ENCODE measurements around the gene KLRC4. TPM values are rescaled to one million over a fixed set of nuclear protein-coding genes. Genes with fewer than 3 reads are reported as not detected.
"Not testable (repeated sequence)": the region's sequence is repeated elsewhere in the genome, so short reads cannot be mapped to it uniquely, and the experiment has no call there.

Gene KLRC4
- total and polyA plus RNA-seq, 7 donors: 0.23 TPM; not detected in 6

DNA sequence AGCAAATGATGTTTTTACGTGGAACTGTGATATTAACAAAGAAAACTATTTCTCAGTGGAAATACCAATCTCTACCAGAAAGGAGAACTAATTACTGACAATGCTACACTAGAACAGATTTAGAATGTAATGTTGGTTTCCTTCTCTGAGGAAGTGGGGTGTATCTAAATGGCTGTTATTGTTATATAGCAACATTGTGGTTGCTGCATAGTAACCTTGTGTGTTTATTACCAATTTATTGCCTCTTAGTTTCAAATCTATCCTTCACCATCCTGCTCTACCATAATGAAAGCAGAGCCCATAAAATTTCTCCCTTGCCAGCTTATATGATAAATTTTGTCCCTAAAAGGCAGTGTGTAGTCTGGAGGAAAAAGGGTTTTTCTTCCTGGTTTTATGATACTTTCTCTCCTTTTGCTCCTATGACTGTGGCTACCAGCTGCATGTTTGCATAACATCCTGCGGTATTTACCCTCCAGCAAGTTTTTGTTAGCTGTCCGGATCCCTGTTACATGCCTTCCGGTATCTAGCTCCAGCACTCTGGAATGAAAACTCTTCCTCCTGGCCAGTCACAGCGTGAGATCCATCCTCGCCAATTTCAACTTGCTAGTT lies 14.1 kb downstream of the KLRC4 start:
- TF ChIP-seq CTCF (IDR thresholded peaks at IDR 0.05): no peak
- peak; percentile 61 to 73 (median 68) for ATAC-seq
- Histone ChIP-seq H3K36me3 (ENCODE audit: insufficient read depth in 1 of 2, low read depth in 1 of 2) (no peaks in the 10 kb centered on the region), H3K27me3 (ENCODE audit: insufficient read depth in 3 of 3, low read length in 2 of 3) (no peaks in the 10 kb centered on the region), H3K9me3 (no peaks in the 10 kb centered on the region), H3K4me3 (peak overlapping the region; percentile 12), H3K27ac (peak overlapping the region; percentile 34), H3K4me1 (no peaks in the 10 kb centered on the region)
- intact Hi-C loops (cut with DNase I): no loop called here
- peak in 1 of 2 donors; percentile 21 for DNase-seq
- WGBS, 3 donors: 18 to 23% (median 21%) methylated on average over 6 of the region's 6 CpGs

DNA sequence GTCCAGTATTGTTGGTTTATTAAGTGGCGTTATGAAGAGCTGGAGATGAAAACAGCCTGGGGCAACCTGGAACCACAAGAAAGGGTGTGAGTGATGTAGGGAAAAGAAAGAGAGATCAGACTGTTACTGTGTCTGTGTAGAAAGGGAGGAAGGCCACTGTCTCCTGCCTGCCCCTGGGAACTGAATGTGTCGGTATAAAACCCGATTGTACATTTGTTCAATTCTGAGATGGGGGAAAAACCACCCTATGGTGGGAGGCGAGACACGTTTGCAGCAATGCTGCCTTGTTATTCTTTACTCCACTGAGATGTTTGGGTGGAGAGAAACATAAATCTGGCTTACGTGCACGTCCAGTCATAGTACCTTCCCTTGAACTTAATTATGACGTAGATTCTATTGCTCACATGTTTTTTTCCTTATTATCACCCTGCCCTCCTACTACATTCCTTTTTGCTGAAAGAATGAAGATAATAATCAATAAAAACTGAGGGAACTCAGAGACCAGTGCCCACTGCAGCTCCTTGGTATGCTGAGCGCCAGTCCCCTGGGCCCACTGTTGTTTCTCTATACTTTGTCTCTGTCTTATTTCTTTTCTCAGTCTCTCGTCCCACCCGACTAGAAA lies 14.9 kb downstream of the KLRC4 start:
- ATAC-seq; DNase-seq; intact Hi-C loops (cut with DNase I); H3K27me3 ChIP-seq (ENCODE audit: insufficient read depth in 3 of 3, low read length in 2 of 3); H3K9me3 ChIP-seq; H3K4me1 ChIP-seq; H3K4me3 ChIP-seq; H3K36me3 ChIP-seq (ENCODE audit: insufficient read depth in 1 of 2, low read depth in 1 of 2): not testable (repeated sequence)
- H3K27ac ChIP-seq: peak overlapping the region; percentile 34
- 85 to 88% (median 87%) methylated on average over 11 of the region's 11 CpGs for WGBS, 3 donors

DNA sequence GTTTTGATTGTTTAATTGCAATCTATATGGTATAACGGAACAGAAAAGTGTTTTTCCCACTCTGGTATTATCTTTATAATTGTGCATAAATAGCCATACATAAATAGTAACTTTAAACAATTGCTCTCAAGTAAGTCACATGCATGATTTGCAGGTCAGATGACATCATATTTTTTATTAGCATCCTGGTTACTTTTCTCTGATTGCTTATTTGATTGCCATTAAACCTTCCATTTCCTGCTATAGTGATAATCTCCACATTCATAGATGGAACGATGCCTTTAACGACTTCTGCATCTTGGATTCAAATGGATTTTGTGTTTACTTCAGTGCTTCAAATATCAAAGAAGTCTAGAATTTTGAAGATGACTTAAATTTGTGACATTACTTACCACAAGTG lies 16.3 kb downstream of the KLRC4 start:
- Histone ChIP-seq H3K27me3 (ENCODE audit: insufficient read depth in 3 of 3, low read length in 2 of 3) (no peaks in the 10 kb centered on the region), H3K36me3 (ENCODE audit: insufficient read depth in 1 of 2, low read depth in 1 of 2) (no peaks in the 10 kb centered on the region), H3K4me1 (no peaks in the 10 kb centered on the region), H3K27ac (no peak overlapping the region), H3K9me3 (no peaks in the 10 kb centered on the region), H3K4me3 (no peak overlapping the region)
- intact Hi-C loops (cut with DNase I): no loop called here
- WGBS, 3 donors: 53 to 66% (median 57%) methylated on average over 3 of the region's 3 CpGs
- DNase-seq: no peak
- no peak for TF ChIP-seq CTCF (IDR thresholded peaks at IDR 0.05)
- no peak for ATAC-seq

DNA sequence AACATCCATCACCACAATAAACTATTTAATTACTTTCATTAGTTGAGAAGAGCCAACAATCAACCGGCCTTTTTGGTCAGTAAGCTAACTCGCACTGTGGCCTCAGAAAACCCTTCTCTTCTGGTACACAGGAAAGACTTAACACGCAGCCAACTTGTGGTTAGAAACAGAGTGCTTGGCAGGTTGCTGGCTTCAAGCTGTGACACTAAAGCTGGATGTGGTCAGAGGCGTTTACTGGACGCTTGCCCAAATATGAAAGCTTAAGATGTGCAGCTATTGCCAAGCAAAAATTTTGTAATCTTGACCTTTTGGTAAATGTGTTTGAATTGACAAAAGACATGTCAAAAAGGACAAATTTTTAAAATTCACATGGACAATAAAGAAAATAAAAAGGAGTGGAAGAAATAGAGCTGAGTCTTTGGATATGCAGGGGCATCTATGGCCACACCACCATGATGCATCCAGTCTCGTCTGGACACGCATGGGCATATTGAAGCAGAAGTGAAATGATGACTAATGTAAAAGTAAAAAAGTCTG lies 17.1 kb downstream of the KLRC4 start:
- no peaks in the 10 kb centered on the region for H3K27me3 ChIP-seq (ENCODE audit: insufficient read depth in 3 of 3, low read length in 2 of 3)
- no peak for TF ChIP-seq CTCF (IDR thresholded peaks at IDR 0.05)
- DNase-seq: peak; percentile 59 to 65
- ATAC-seq: peak; percentile 75 to 96 (median 89)
- WGBS, 3 donors: 17 to 29% (median 27%) methylated on average over 7 of the region's 7 CpGs
- no peak overlapping the region for H3K4me3 ChIP-seq
- intact Hi-C loops (cut with DNase I): no loop called here
- no peaks in the 10 kb centered on the region for H3K4me1 ChIP-seq
- H3K27ac ChIP-seq: no peak overlapping the region
- H3K9me3 ChIP-seq: no peaks in the 10 kb centered on the region
- H3K36me3 ChIP-seq (ENCODE audit: insufficient read depth in 1 of 2, low read depth in 1 of 2): no peaks in the 10 kb centered on the region

DNA sequence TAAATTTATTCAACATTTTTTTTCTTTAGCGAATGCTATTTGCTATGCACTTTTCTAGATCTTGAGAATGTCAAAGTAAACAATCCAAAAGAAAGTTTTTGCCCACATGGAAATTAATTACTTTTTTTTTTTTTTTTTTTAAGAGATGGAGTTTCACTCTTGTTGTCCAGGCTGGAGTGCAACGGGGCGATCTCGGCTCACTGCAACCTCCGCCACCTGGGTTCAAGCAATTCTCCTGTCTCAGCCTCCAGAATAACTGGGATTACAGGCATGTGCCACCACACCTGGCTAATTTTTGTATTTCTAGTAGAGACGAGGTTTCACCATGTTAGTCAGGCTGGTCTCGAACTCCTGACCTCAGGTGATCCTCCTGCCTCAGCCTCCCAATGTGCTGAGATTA lies 18.6 kb downstream of the KLRC4 start:
- H3K4me3 ChIP-seq; H3K9me3 ChIP-seq; H3K27me3 ChIP-seq (ENCODE audit: insufficient read depth in 3 of 3, low read length in 2 of 3); ATAC-seq; DNase-seq; H3K36me3 ChIP-seq (ENCODE audit: insufficient read depth in 1 of 2, low read depth in 1 of 2); H3K4me1 ChIP-seq; intact Hi-C loops (cut with DNase I); H3K27ac ChIP-seq: not testable (repeated sequence)
- 90 to 96% (median 95%) methylated on average over 7 of the region's 7 CpGs for WGBS, 3 donors
